Panc1 (cell line): Measurements from ENCODE around the gene LDLRAD4. TPM values are rescaled to one million over a fixed set of nuclear protein-coding genes. Genes with fewer than 3 reads are reported as not detected.

ENCODE experiments used
- ATAC-seq: fragments of 200-7000 bp; cut with Tn5 transposase; 2 replicates; pipeline ENCODE4 v1.9.1; 2020; ENCODE audit warnings: mild to moderate bottlenecking, moderate library complexity
- BruUV-seq: library from RNA; stranded (reverse); fragments of 400-500 nt; replicated peaks from 2 replicates; lab custom pipeline; 2021; lab: Mats Ljungman, UMichigan
- CTCF ChIA-PET: fragments of 300-600 bp; sonication (Branson Sonifier 250); formaldehyde crosslinking; loops from one replicate; lab custom pipeline; 2022; ENCODE audit warnings: antibody characterized with exemption; lab: Charles Lee
- POLR2A ChIA-PET: fragments of 300-600 bp; sonication (Branson Sonifier 250); formaldehyde crosslinking; loops from one replicate; lab custom pipeline; 2022; ENCODE audit warnings: antibody characterized with exemption; lab: Charles Lee
- DNase-seq: peaks from one replicate; pipeline ENCODE4 v3.0.0-alpha.2; 2010; ENCODE audit warnings: low read depth, low spot score
- H3K27ac ChIP-seq: 2 replicates; pipeline ENCODE4 v1.5.1; 2011; ENCODE audit warnings: mild to moderate bottlenecking, low read length, inconsistent platforms
- H3K27me3 ChIP-seq: fragments of 200-500 bp; sonication (Bioruptor generic); 2 replicates; pipeline ENCODE4 v1.6.0; 2014; ENCODE audit warnings: low read length, inconsistent platforms; ENCODE audit not compliant: control insufficient read depth, insufficient read depth
- H3K36me3 ChIP-seq: fragments of 200-500 bp; sonication (Bioruptor generic); 2 replicates; pipeline ENCODE4 v1.5.1; 2014; ENCODE audit warnings: inconsistent platforms, mild to moderate bottlenecking, low read length, moderate library complexity; ENCODE audit not compliant: control insufficient read depth, insufficient read depth
- H3K4me1 ChIP-seq: 2 replicates; pipeline ENCODE4 v1.5.1; 2011; ENCODE audit warnings: inconsistent platforms, mild to moderate bottlenecking, low read length, moderate library complexity; ENCODE audit not compliant: control insufficient read depth, insufficient read depth
- H3K4me3 ChIP-seq, 2 experiments: 2 replicates each; pipeline ENCODE4 v1.5.1; 2011 to 2012; ENCODE audit warnings: low read depth in 2 of 2, low read length in 2 of 2, mild to moderate bottlenecking in 2 of 2, inconsistent platforms in 1 of 2, moderate library complexity in 1 of 2
- H3K9me3 ChIP-seq: fragments of 200-500 bp; sonication (Bioruptor generic); 2 replicates; pipeline ENCODE4 v1.5.1; 2014; ENCODE audit warnings: low read depth, mild to moderate bottlenecking, inconsistent platforms, low read length, moderate library complexity; ENCODE audit not compliant: control insufficient read depth, insufficient read depth
- POLR2AphosphoS5 ChIP-seq: IDR thresholded peaks from 2 replicates; pipeline ENCODE4 v1.6.1; 2012; ENCODE audit warnings: mild to moderate bottlenecking, low read depth, low read length, moderate library complexity
- SIN3A ChIP-seq: IDR thresholded peaks from 2 replicates; pipeline ENCODE4 v1.6.1; 2012; ENCODE audit warnings: low read depth, mild to moderate bottlenecking, low read length, moderate library complexity, borderline replicate concordance; ENCODE audit not compliant: insufficient read depth
- TCF7L2 ChIP-seq: IDR thresholded peaks from 2 replicates; pipeline ENCODE4 v1.6.1; 2011; ENCODE audit warnings: mild to moderate bottlenecking, low read depth, low read length, inconsistent platforms
- in situ Hi-C: cut with HindIII; loops from 2 replicates; pipeline ENCODE4 v1.10.0; 2016; ENCODE audit warnings: low sequenced_read_pairs, low pct_unique_long_range_greater_than_20kb
- intact Hi-C: fragments of 100-400 bp; cut with micrococcal nuclease; formaldehyde crosslinking; loops from one replicate; pipeline ENCODE4 v1.10.0; 2022; ENCODE audit not compliant: unreplicated experiment
- total RNA-seq: library from RNA; stranded (reverse); gene quantifications from one replicate; pipeline ENCODE4 v1.2.1, GENCODE V29; 2021; ENCODE audit not compliant: unreplicated experiment
- TF ChIP-seq, protein P1 (sequence below): fragments of 450-650 bp; IDR thresholded peaks from 2 replicates; pipeline ENCODE4 v1.5.1; 2017; ENCODE audit warnings: mild to moderate bottlenecking
- TF ChIP-seq, protein P2 (sequence below), 2 experiments: IDR thresholded peaks; 2 replicates each; pipeline ENCODE4 v1.6.1; 2011 to 2012; ENCODE audit warnings: low read depth in 2 of 2, control low read depth in 1 of 2, low read length in 1 of 2, mild to moderate bottlenecking in 1 of 2, moderate library complexity in 1 of 2; ENCODE audit not compliant: insufficient read depth in 1 of 2

LDLRAD4 gene
- total RNA-seq, 1 experiment from 2014 or later: 0.28 TPM

DNA sequence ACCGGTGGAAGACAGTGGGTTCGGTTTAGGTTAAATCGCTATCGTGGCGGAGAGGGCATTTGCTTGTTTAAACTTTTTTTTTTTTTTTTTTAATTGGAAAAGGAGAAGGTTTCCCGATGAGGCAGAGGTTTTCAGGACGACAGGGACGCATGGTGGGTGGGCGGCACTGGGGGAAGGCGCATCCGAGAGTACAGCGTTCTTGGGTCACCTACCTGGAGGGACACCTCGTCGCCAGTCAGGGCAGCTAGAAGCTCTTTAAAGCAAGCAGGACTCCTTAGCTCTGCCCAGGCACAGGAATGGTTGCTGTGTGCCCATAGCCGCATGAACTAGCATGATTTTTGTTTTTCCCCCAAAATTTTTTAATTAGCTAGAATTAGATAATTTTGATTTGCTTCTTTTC is 437 bp downstream of the LDLRAD4 start:
- peak overlapping the region in 1 of 2 experiments; percentile 39; a peak in 1 of 4 replicates for H3K4me3 ChIP-seq
- ATAC-seq (no peak), DNase-seq (no peak)
- TF ChIP-seq TCF7L2 (no peak), SIN3A (no peak)
- TF ChIP-seq, protein P1, sequence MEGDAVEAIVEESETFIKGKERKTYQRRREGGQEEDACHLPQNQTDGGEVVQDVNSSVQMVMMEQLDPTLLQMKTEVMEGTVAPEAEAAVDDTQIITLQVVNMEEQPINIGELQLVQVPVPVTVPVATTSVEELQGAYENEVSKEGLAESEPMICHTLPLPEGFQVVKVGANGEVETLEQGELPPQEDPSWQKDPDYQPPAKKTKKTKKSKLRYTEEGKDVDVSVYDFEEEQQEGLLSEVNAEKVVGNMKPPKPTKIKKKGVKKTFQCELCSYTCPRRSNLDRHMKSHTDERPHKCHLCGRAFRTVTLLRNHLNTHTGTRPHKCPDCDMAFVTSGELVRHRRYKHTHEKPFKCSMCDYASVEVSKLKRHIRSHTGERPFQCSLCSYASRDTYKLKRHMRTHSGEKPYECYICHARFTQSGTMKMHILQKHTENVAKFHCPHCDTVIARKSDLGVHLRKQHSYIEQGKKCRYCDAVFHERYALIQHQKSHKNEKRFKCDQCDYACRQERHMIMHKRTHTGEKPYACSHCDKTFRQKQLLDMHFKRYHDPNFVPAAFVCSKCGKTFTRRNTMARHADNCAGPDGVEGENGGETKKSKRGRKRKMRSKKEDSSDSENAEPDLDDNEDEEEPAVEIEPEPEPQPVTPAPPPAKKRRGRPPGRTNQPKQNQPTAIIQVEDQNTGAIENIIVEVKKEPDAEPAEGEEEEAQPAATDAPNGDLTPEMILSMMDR: no peak
- H3K27me3 ChIP-seq: peaks cover 30% of the 10 kb centered on the region
- peaks cover 3% of the 10 kb centered on the region for H3K4me1 ChIP-seq
- no peaks in the 10 kb centered on the region for H3K36me3 ChIP-seq
- ChIA-PET CTCF (interaction anchor here (0.6 kb wide), 1 partner anchor 312 kb away, joined by 4 read pairs; no protein-coding TSS in a partner anchor), POLR2A (no interaction called here)
- intact Hi-C loops: loop anchor here (5.0 to 10.0 kb wide), 2 partner anchors 64 to 313 kb away; no protein-coding TSS in a partner anchor
- in situ Hi-C loops: no loop called here
- no TSS peak for BruUV-seq
- no peaks in the 10 kb centered on the region for H3K9me3 ChIP-seq
- no peak overlapping the region for H3K27ac ChIP-seq

DNA sequence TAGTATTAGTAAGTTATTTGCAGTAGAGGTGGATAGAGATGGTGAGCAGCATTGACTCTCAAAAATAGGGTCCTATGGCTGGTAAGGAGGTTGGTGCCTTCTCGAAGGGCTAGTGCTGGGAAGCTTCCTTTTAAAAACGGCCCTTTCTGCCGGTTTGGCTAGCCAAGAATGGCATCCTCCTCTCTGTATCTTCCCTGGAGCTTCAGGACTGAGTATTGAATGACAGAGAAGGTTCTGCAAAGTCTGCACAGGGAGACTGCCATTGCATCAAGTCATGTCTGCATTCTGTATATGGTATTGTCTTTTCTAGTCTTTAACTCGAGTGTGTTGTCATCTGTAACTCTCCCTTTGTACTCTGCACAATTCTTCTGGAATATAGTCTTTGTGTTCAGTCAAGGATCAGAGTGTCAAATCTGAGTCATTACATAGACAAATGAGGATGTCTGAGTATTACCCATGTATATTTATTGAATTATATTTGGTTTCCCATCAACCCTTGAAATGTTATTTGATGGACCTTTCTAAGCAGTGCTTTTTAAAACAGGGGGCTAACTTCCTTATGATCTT is 1.1 kb downstream of the LDLRAD4 start:
- no peak for ATAC-seq
- H3K27me3 ChIP-seq: peaks cover 26% of the 10 kb centered on the region
- CTCF ChIA-PET: no interaction called here
- H3K9me3 ChIP-seq: no peaks in the 10 kb centered on the region
- no peaks in the 10 kb centered on the region for H3K36me3 ChIP-seq
- in situ Hi-C loops (no loop called here), intact Hi-C loops (loop anchor here (5.0 to 10.0 kb wide), 2 partner anchors 65 to 313 kb away; no protein-coding TSS in a partner anchor)
- POLR2A ChIA-PET: no interaction called here
- no peak for TF ChIP-seq POLR2AphosphoS5
- no peak for TF ChIP-seq TCF7L2
- TF ChIP-seq, protein P1: no peak
- TF ChIP-seq, protein P2, sequence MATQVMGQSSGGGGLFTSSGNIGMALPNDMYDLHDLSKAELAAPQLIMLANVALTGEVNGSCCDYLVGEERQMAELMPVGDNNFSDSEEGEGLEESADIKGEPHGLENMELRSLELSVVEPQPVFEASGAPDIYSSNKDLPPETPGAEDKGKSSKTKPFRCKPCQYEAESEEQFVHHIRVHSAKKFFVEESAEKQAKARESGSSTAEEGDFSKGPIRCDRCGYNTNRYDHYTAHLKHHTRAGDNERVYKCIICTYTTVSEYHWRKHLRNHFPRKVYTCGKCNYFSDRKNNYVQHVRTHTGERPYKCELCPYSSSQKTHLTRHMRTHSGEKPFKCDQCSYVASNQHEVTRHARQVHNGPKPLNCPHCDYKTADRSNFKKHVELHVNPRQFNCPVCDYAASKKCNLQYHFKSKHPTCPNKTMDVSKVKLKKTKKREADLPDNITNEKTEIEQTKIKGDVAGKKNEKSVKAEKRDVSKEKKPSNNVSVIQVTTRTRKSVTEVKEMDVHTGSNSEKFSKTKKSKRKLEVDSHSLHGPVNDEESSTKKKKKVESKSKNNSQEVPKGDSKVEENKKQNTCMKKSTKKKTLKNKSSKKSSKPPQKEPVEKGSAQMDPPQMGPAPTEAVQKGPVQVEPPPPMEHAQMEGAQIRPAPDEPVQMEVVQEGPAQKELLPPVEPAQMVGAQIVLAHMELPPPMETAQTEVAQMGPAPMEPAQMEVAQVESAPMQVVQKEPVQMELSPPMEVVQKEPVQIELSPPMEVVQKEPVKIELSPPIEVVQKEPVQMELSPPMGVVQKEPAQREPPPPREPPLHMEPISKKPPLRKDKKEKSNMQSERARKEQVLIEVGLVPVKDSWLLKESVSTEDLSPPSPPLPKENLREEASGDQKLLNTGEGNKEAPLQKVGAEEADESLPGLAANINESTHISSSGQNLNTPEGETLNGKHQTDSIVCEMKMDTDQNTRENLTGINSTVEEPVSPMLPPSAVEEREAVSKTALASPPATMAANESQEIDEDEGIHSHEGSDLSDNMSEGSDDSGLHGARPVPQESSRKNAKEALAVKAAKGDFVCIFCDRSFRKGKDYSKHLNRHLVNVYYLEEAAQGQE (IDR thresholded peaks at IDR 0.05; ENCODE audit: insufficient read depth in 1 of 2, low read depth in 2 of 2, low read length in 1 of 2): no peak
- TF ChIP-seq SIN3A: no peak
- no TSS peak for BruUV-seq
- no peak overlapping the region for H3K27ac ChIP-seq
- H3K4me3 ChIP-seq: no peak overlapping the region
- DNase-seq: no peak
- peaks cover 3% of the 10 kb centered on the region for H3K4me1 ChIP-seq
